ENCODE measurements around the gene TLDC2. TPM values are rescaled to one million over a fixed set of nuclear protein-coding genes. Genes with fewer than 3 reads are reported as not detected.

TLDC2 gene
- total RNA-seq, 3 donors from 2014 or later, result not detected

- ATAC-seq (no peak), DNase-seq (no peak)
- Mint-ChIP-seq H3K4me3 (no peak overlapping the region), H3K36me3 (ENCODE audit: insufficient read depth) (no peaks in the 10 kb centered on the region), H3K27me3 (ENCODE audit: low read depth) (no peaks in the 10 kb centered on the region), H3K9me3 (no peaks in the 10 kb centered on the region), H3K4me1 (ENCODE audit: low read depth) (peaks cover 15% of the 10 kb centered on the region)
Observed at GRCh38 chr20:36845288-36845971, 30.5 kb upstream of the TLDC2 start.

GRCh38 chr20:36847009-36847709 is 28.8 kb upstream of the TLDC2 start:
- H3K4me3 Mint-ChIP-seq, result no peak overlapping the region
- H3K4me1 Mint-ChIP-seq (ENCODE audit: low read depth), result peaks cover 11% of the 10 kb centered on the region
- ATAC-seq (no peak), DNase-seq (no peak)
- H3K27me3 Mint-ChIP-seq (ENCODE audit: low read depth), result no peaks in the 10 kb centered on the region
- H3K36me3 Mint-ChIP-seq (ENCODE audit: insufficient read depth), result no peaks in the 10 kb centered on the region
- H3K9me3 Mint-ChIP-seq, result no peaks in the 10 kb centered on the region

- H3K27me3 Mint-ChIP-seq (ENCODE audit: low read depth), result no peaks in the 10 kb centered on the region
- H3K4me3 Mint-ChIP-seq, result no peak overlapping the region
- ATAC-seq (no peak), DNase-seq (no peak)
- no peaks in the 10 kb centered on the region for H3K36me3 Mint-ChIP-seq (ENCODE audit: insufficient read depth)
- peaks cover 9% of the 10 kb centered on the region for H3K4me1 Mint-ChIP-seq (ENCODE audit: low read depth)
- H3K9me3 Mint-ChIP-seq, result no peaks in the 10 kb centered on the region
Observed at GRCh38 chr20:36847710-36848040, 28.3 kb upstream of the TLDC2 start.

- Mint-ChIP-seq H3K27me3 (ENCODE audit: low read depth) (no peaks in the 10 kb centered on the region), H3K36me3 (ENCODE audit: insufficient read depth) (no peaks in the 10 kb centered on the region), H3K4me3 (no peak overlapping the region), H3K9me3 (no peaks in the 10 kb centered on the region), H3K4me1 (ENCODE audit: low read depth) (peaks cover 6% of the 10 kb centered on the region)
- DNase-seq (no peak), ATAC-seq (no peak)
Observed at GRCh38 chr20:36848078-36848660, 27.8 kb upstream of the TLDC2 start.

- Mint-ChIP-seq H3K27me3 (ENCODE audit: low read depth) (no peaks in the 10 kb centered on the region), H3K9me3 (no peaks in the 10 kb centered on the region), H3K4me3 (no peak overlapping the region), H3K4me1 (ENCODE audit: low read depth) (peaks cover 1% of the 10 kb centered on the region), H3K36me3 (ENCODE audit: insufficient read depth) (no peaks in the 10 kb centered on the region)
- DNase-seq (no peak), ATAC-seq (no peak)
Observed at GRCh38 chr20:36848677-36849076, 27.3 kb upstream of the TLDC2 start.

GRCh38 chr20:36849333-36850065 is 26.4 kb upstream of the TLDC2 start:
- H3K36me3 Mint-ChIP-seq (ENCODE audit: insufficient read depth), result no peaks in the 10 kb centered on the region
- no peak overlapping the region for H3K4me3 Mint-ChIP-seq
- no peak for DNase-seq

GRCh38 chr20:36850759-36851158 is 25.2 kb upstream of the TLDC2 start:
- Mint-ChIP-seq H3K36me3 (ENCODE audit: insufficient read depth) (no peaks in the 10 kb centered on the region), H3K27me3 (ENCODE audit: low read depth) (no peaks in the 10 kb centered on the region), H3K4me1 (ENCODE audit: low read depth) (no peaks in the 10 kb centered on the region), H3K4me3 (no peak overlapping the region), H3K9me3 (no peaks in the 10 kb centered on the region)
- no peak for DNase-seq
- ATAC-seq, result no peak

More at GRCh38 chr20:36849333-36850065, 26.4 kb upstream of the TLDC2 start:
- Mint-ChIP-seq H3K9me3 (no peaks in the 10 kb centered on the region), H3K27me3 (ENCODE audit: low read depth) (no peaks in the 10 kb centered on the region), H3K4me1 (ENCODE audit: low read depth) (no peaks in the 10 kb centered on the region)
- ATAC-seq, result no peak

GRCh38 chr20:36851490-36851889 is 24.4 kb upstream of the TLDC2 start:
- Mint-ChIP-seq H3K27me3 (ENCODE audit: low read depth) (no peaks in the 10 kb centered on the region), H3K4me1 (ENCODE audit: low read depth) (peaks cover 7% of the 10 kb centered on the region), H3K4me3 (no peak overlapping the region), H3K9me3 (no peaks in the 10 kb centered on the region), H3K36me3 (ENCODE audit: insufficient read depth) (no peaks in the 10 kb centered on the region)
- ATAC-seq (no peak), DNase-seq (no peak)

GRCh38 chr20:36852187-36852586 is 23.8 kb upstream of the TLDC2 start:
- DNase-seq, result no peak
- ATAC-seq, result no peak
- no peaks in the 10 kb centered on the region for H3K36me3 Mint-ChIP-seq (ENCODE audit: insufficient read depth)
- H3K9me3 Mint-ChIP-seq, result no peaks in the 10 kb centered on the region
- no peak overlapping the region for H3K4me3 Mint-ChIP-seq
- H3K4me1 Mint-ChIP-seq (ENCODE audit: low read depth), result peaks cover 14% of the 10 kb centered on the region
- no peaks in the 10 kb centered on the region for H3K27me3 Mint-ChIP-seq (ENCODE audit: low read depth)

GRCh38 chr20:36854348-36855240 is 21.3 kb upstream of the TLDC2 start:
- no peaks in the 10 kb centered on the region for H3K27me3 Mint-ChIP-seq (ENCODE audit: low read depth)

GRCh38 chr20:36855241-36855657 is 20.7 kb upstream of the TLDC2 start:
- ATAC-seq (no peak), DNase-seq (no peak)
- Mint-ChIP-seq H3K4me1 (ENCODE audit: low read depth) (peaks cover 16% of the 10 kb centered on the region), H3K9me3 (no peaks in the 10 kb centered on the region), H3K4me3 (no peak overlapping the region), H3K27me3 (ENCODE audit: low read depth) (no peaks in the 10 kb centered on the region), H3K36me3 (ENCODE audit: insufficient read depth) (no peaks in the 10 kb centered on the region)

More at GRCh38 chr20:36854348-36855240, 21.3 kb upstream of the TLDC2 start:
- no peak for ATAC-seq
- Mint-ChIP-seq H3K4me1 (ENCODE audit: low read depth) (peaks cover 16% of the 10 kb centered on the region), H3K9me3 (no peaks in the 10 kb centered on the region), H3K36me3 (ENCODE audit: insufficient read depth) (no peaks in the 10 kb centered on the region), H3K4me3 (no peak overlapping the region)
- no peak for DNase-seq

- DNase-seq (no peak), ATAC-seq (no peak)
- no peaks in the 10 kb centered on the region for H3K27me3 Mint-ChIP-seq (ENCODE audit: low read depth)
- no peaks in the 10 kb centered on the region for H3K9me3 Mint-ChIP-seq
- no peaks in the 10 kb centered on the region for H3K36me3 Mint-ChIP-seq (ENCODE audit: insufficient read depth)
- peaks cover 16% of the 10 kb centered on the region for H3K4me1 Mint-ChIP-seq (ENCODE audit: low read depth)
- H3K4me3 Mint-ChIP-seq, result no peak overlapping the region
Observed at GRCh38 chr20:36856195-36856594, 19.7 kb upstream of the TLDC2 start.

GRCh38 chr20:36856691-36857635 is 19.0 kb upstream of the TLDC2 start:
- H3K27me3 Mint-ChIP-seq (ENCODE audit: low read depth), result peaks cover 5% of the 10 kb centered on the region
- DNase-seq (no peak), ATAC-seq (peak; percentile 55)
- H3K4me1 Mint-ChIP-seq (ENCODE audit: low read depth), result peaks cover 16% of the 10 kb centered on the region
- H3K36me3 Mint-ChIP-seq (ENCODE audit: insufficient read depth), result no peaks in the 10 kb centered on the region
- H3K4me3 Mint-ChIP-seq, result no peak overlapping the region
- H3K9me3 Mint-ChIP-seq, result no peaks in the 10 kb centered on the region

Measured in activated T-cell treated with anti-CD3 and anti-CD28 coated beads, Interleukin-2, amount 50 U/mL, for 4 hours (primary cell).